Activated CD4-positive, alpha-beta T cell treated with anti-CD3 and anti-CD28 coated beads, Interleukin-2, amount 10 ng/mL, durations not matched to agents 7 days and 5 days (primary cell): ENCODE data around the gene EAF2. TPM values are rescaled to one million over a fixed set of nuclear protein-coding genes. Genes with fewer than 3 reads are reported as not detected.
A peak's percentile ranks its signal among the peaks of the same experiment; 100 is the strongest.

Source experiments
- CTCF ChIA-PET: fragments of 350-600 bp; sonication (Branson Sonifier 250); formaldehyde crosslinking; loops from one replicate; lab custom pipeline; 2021; ENCODE audit warnings: antibody characterized with exemption; lab: Charles Lee
- POLR2A ChIA-PET: fragments of 350-600 bp; sonication (Branson Sonifier 250); formaldehyde crosslinking; loops from one replicate; lab custom pipeline; 2021; ENCODE audit warnings: antibody characterized with exemption; lab: Charles Lee
- DNase-seq: peaks from one replicate; pipeline ENCODE4 v3.0.0-alpha.2; 2020
- H3K27ac Mint-ChIP-seq: one replicate; pipeline ENCODE4 v1.8.0; 2021; ENCODE audit warnings: mild to moderate bottlenecking, moderate library complexity, mixed read lengths
- H3K27me3 Mint-ChIP-seq: one replicate; pipeline ENCODE4 v1.8.0; 2021; ENCODE audit warnings: mixed read lengths
- H3K36me3 Mint-ChIP-seq: one replicate; pipeline ENCODE4 v1.8.0; 2021; ENCODE audit warnings: low read depth, mixed read lengths
- H3K4me1 Mint-ChIP-seq: one replicate; pipeline ENCODE4 v1.8.0; 2021; ENCODE audit warnings: mixed read lengths
- H3K4me3 Mint-ChIP-seq: one replicate; pipeline ENCODE4 v1.8.0; 2021; ENCODE audit warnings: mild to moderate bottlenecking, moderate library complexity, mixed read lengths
- H3K9me3 Mint-ChIP-seq: one replicate; pipeline ENCODE4 v1.8.0; 2021; ENCODE audit warnings: mixed read lengths
- total RNA-seq, 2 experiments: library from RNA; stranded (reverse); gene quantifications; one replicate each; pipeline ENCODE4 v1.2.3, GENCODE V29; 2021

EAF2 gene
- total RNA-seq, result 10 to 100 TPM in 1 of 2 experiments, 1 to 10 TPM in 1; 9.4 to 11.7 TPM

GRCh38 chr3:121834671-121835464, at the start of gene EAF2, which contains the start of gene IQCB1:
Gene EAF2, plus strand, starts transcription at chr3:121835209. Its CDS starts 77 bp downstream, at chr3:121835286.
Gene IQCB1, minus strand, starts transcription at chr3:121835060. Its CDS starts 6,100 bp downstream, at chr3:121828960.
- POLR2A ChIA-PET, result no interaction called here
- H3K9me3 Mint-ChIP-seq, result no peaks in the 10 kb centered on the region
- H3K36me3 Mint-ChIP-seq, result peaks cover 29% of the 10 kb centered on the region
- CTCF ChIA-PET, result interaction anchor here (0.6 kb wide), 2 partner anchors 9 to 53 kb away, joined by 3 read pairs; no protein-coding TSS in a partner anchor
- peak; percentile 96 for DNase-seq
- peak within 1 kb of the TSS; percentile 95 for H3K27ac Mint-ChIP-seq
- H3K27me3 Mint-ChIP-seq, result no peaks in the 10 kb centered on the region
- H3K4me3 Mint-ChIP-seq, result peak within 1 kb of the TSS; percentile 81
- H3K4me1 Mint-ChIP-seq, result peaks cover 44% of the 10 kb centered on the region

DNA sequence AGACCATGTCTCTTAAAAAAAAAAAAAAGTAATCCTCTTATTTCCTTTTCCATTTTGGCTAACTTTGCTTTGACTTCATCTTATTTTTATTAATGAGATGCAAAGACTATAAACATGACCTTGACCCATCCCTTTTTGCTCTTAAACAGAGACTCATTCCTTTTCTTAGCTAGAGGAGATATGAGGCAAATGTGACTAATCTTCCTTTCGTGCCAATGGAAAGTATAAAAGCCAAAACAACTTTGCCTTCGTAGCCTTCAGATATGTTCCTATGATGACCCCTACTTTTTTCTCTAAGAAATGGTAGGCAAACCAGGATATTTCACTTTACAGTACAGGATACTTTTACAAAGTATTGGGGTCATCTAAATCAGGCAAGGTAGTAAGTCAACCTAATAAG, 48.5 kb upstream of the EAF2 start:
- no peaks in the 10 kb centered on the region for H3K27me3 Mint-ChIP-seq
- H3K4me1 Mint-ChIP-seq, result no peaks in the 10 kb centered on the region
- ChIA-PET CTCF (interaction anchor here (0.6 kb wide), 1 partner anchor 979 kb away, joined by 4 read pairs; no protein-coding TSS in a partner anchor), POLR2A (no interaction called here)
- H3K9me3 Mint-ChIP-seq, result no peaks in the 10 kb centered on the region
- DNase-seq, result no peak
- H3K36me3 Mint-ChIP-seq, result peaks cover 43% of the 10 kb centered on the region
- no peak overlapping the region for H3K27ac Mint-ChIP-seq
- no peak overlapping the region for H3K4me3 Mint-ChIP-seq

DNA sequence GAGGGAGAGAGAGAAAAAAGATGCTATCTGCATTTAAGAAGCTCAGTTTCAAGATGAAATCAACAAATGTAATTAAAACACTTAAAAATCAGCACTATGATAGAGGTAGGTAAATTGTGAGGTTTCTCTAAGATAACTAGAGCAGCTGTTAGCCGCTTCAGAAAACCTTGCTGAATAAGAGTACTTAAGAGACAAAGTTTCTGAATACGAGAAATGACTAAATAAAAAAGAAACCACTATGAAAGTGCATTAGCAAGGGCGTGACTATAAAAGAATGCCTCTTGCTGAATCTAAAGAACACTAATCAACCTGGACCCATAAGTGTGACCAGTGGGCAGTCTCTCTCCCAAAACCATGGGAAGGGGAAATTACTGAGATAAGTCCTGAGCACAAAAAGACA, 41.9 kb upstream of the EAF2 start:
- H3K27ac Mint-ChIP-seq, result no peak overlapping the region
- no peak for DNase-seq
- ChIA-PET POLR2A (no interaction called here), CTCF (no interaction called here)
- H3K27me3 Mint-ChIP-seq, result no peaks in the 10 kb centered on the region
- H3K4me3 Mint-ChIP-seq, result no peak overlapping the region
- no peaks in the 10 kb centered on the region for H3K9me3 Mint-ChIP-seq
- no peaks in the 10 kb centered on the region for H3K4me1 Mint-ChIP-seq
- peaks cover 38% of the 10 kb centered on the region for H3K36me3 Mint-ChIP-seq

- DNase-seq, result no peak
- Mint-ChIP-seq H3K9me3 (no peaks in the 10 kb centered on the region), H3K4me1 (no peaks in the 10 kb centered on the region), H3K36me3 (peaks cover 29% of the 10 kb centered on the region), H3K4me3 (no peak overlapping the region), H3K27ac (no peak overlapping the region), H3K27me3 (no peaks in the 10 kb centered on the region)
- POLR2A ChIA-PET, result no interaction called here
- CTCF ChIA-PET, result interaction anchor here (0.5 to 1.3 kb wide), 2 partner anchors 24 to 172 kb away, joined by 3 read pairs; no protein-coding TSS in a partner anchor
Measured at GRCh38 chr3:121794264-121794983, 40.6 kb upstream of the EAF2 start.

DNA sequence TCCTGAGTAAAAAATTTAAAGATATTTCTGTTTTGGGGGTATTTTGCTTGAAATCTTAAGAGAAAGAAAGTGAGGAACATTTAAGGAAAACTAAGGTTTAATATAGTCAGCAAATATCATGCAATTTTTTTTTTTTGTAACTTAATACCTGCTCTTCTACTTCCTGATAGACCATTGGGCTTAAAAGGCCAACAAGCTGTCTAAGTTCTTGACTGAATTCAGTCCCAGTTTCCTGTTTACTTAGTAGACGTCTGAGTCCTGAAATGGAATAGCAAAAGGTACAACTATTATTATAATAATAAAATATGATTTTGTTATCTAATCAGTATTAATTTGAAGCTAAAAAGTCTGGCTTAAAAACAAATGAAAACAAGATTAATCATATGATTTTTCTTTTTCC, 38.0 kb upstream of the EAF2 start:
- Mint-ChIP-seq H3K27me3 (no peaks in the 10 kb centered on the region), H3K4me1 (no peaks in the 10 kb centered on the region), H3K36me3 (peaks cover 30% of the 10 kb centered on the region), H3K4me3 (no peak overlapping the region), H3K9me3 (no peaks in the 10 kb centered on the region), H3K27ac (no peak overlapping the region)
- DNase-seq, result no peak
- ChIA-PET CTCF (no interaction called here), POLR2A (no interaction called here)

DNA sequence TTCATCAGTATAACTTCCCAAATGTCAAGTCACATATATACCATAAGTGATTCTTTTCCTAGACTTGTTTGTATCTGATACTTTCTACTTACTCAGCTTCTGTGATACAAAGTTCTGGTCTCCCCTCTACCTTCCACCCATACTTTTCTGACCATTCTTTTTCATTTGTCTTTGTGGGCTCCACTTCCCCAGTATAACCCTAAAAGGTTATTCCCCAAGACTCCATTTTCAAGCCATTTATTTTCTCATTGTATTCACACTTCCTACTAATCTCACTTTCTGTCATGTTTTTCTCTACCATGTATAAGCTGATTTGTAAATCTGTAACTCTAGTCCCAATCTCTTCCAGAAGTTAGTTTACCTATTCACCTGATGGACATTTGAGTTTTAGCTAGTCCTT, 34.1 kb upstream of the EAF2 start:
- no peaks in the 10 kb centered on the region for H3K27me3 Mint-ChIP-seq
- POLR2A ChIA-PET, result no interaction called here
- H3K4me1 Mint-ChIP-seq, result no peaks in the 10 kb centered on the region
- no peak for DNase-seq
- H3K27ac Mint-ChIP-seq, result peak overlapping the region; percentile 10
- peaks cover 34% of the 10 kb centered on the region for H3K36me3 Mint-ChIP-seq
- CTCF ChIA-PET, result interaction anchor here (0.7 kb wide), 1 partner anchor 11 kb away, joined by 3 read pairs; no protein-coding TSS in a partner anchor
- no peaks in the 10 kb centered on the region for H3K9me3 Mint-ChIP-seq
- no peak overlapping the region for H3K4me3 Mint-ChIP-seq

GRCh38 chr3:121803771-121804320, 31.2 kb upstream of the EAF2 start:
- CTCF ChIA-PET, result no interaction called here
- Mint-ChIP-seq H3K36me3 (peaks cover 40% of the 10 kb centered on the region), H3K27me3 (no peaks in the 10 kb centered on the region), H3K4me1 (no peaks in the 10 kb centered on the region), H3K27ac (no peak overlapping the region), H3K4me3 (no peak overlapping the region), H3K9me3 (no peaks in the 10 kb centered on the region)
- DNase-seq, result no peak
- POLR2A ChIA-PET, result no interaction called here

GRCh38 chr3:121809249-121809648, 25.8 kb upstream of the EAF2 start:
- Mint-ChIP-seq H3K36me3 (peaks cover 37% of the 10 kb centered on the region), H3K4me1 (peaks cover 4% of the 10 kb centered on the region), H3K27ac (no peak overlapping the region), H3K27me3 (no peaks in the 10 kb centered on the region), H3K9me3 (no peaks in the 10 kb centered on the region), H3K4me3 (no peak overlapping the region)
- CTCF ChIA-PET, result interaction anchor here (1.1 kb wide), 1 partner anchor 12 kb away, joined by 5 read pairs; no protein-coding TSS in a partner anchor
- no peak for DNase-seq
- POLR2A ChIA-PET, result no interaction called here

DNA sequence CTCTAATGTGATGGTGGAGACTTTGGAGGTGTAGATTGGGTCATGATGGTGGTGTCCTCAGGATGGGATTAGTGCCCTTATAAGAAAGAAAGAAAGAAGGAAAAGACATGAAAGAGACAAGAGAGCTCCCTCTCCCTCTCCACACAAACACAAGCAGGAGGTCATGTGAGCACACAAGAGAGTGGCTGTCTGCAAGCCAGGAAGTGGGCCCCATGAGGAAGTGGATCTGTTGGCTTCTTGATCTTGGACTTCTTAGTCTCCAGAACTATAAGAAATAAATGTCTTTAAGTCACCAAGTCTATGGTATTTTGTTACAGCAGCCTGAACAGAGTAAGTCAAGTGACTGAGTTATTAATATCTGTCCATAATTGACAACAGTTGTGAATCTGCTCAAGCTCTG, 17.3 kb upstream of the EAF2 start:
- CTCF ChIA-PET, result interaction anchor here (1.3 kb wide), 1 partner anchor 10 kb away, joined by 3 read pairs; no protein-coding TSS in a partner anchor
- POLR2A ChIA-PET, result no interaction called here
- H3K27ac Mint-ChIP-seq, result no peak overlapping the region
- no peaks in the 10 kb centered on the region for H3K27me3 Mint-ChIP-seq
- peaks cover 20% of the 10 kb centered on the region for H3K4me1 Mint-ChIP-seq
- H3K9me3 Mint-ChIP-seq, result peaks cover 16% of the 10 kb centered on the region
- H3K36me3 Mint-ChIP-seq, result peaks cover 77% of the 10 kb centered on the region
- H3K4me3 Mint-ChIP-seq, result no peak overlapping the region
- DNase-seq, result no peak

- H3K27me3 Mint-ChIP-seq, result no peaks in the 10 kb centered on the region
- H3K36me3 Mint-ChIP-seq, result peaks cover 81% of the 10 kb centered on the region
- ChIA-PET CTCF (interaction anchor here (1.3 kb wide), 1 partner anchor 11 kb away, joined by 3 read pairs; no protein-coding TSS in a partner anchor), POLR2A (no interaction called here)
- DNase-seq, result no peak
- H3K4me1 Mint-ChIP-seq, result peaks cover 18% of the 10 kb centered on the region
- peaks cover 22% of the 10 kb centered on the region for H3K9me3 Mint-ChIP-seq
- no peak overlapping the region for H3K4me3 Mint-ChIP-seq
- no peak overlapping the region for H3K27ac Mint-ChIP-seq
Measured at GRCh38 chr3:121818578-121818977, 16.4 kb upstream of the EAF2 start.

GRCh38 chr3:121819236-121819635, 15.8 kb upstream of the EAF2 start:
- H3K4me3 Mint-ChIP-seq, result no peak overlapping the region
- POLR2A ChIA-PET, result no interaction called here
- peaks cover 16% of the 10 kb centered on the region for H3K4me1 Mint-ChIP-seq
- H3K27me3 Mint-ChIP-seq, result no peaks in the 10 kb centered on the region
- CTCF ChIA-PET, result interaction anchor here (1.3 kb wide), 1 partner anchor 11 kb away, joined by 3 read pairs; no protein-coding TSS in a partner anchor
- H3K36me3 Mint-ChIP-seq, result peaks cover 80% of the 10 kb centered on the region
- H3K27ac Mint-ChIP-seq, result no peak overlapping the region
- no peak for DNase-seq
- H3K9me3 Mint-ChIP-seq, result peaks cover 22% of the 10 kb centered on the region

GRCh38 chr3:121821421-121822199, 13.4 kb upstream of the EAF2 start:
- Mint-ChIP-seq H3K27ac (no peak overlapping the region), H3K4me3 (no peak overlapping the region), H3K36me3 (peaks cover 80% of the 10 kb centered on the region), H3K27me3 (no peaks in the 10 kb centered on the region), H3K4me1 (peaks cover 13% of the 10 kb centered on the region), H3K9me3 (peaks cover 19% of the 10 kb centered on the region)
- ChIA-PET POLR2A (no interaction called here), CTCF (interaction anchor here (1.1 to 1.2 kb wide), 3 partner anchors 11 to 241 kb away, joined by 3 read pairs; no protein-coding TSS in a partner anchor)
- DNase-seq, result no peak
